ENCODE results near the gene SLX4IP.

DNA sequence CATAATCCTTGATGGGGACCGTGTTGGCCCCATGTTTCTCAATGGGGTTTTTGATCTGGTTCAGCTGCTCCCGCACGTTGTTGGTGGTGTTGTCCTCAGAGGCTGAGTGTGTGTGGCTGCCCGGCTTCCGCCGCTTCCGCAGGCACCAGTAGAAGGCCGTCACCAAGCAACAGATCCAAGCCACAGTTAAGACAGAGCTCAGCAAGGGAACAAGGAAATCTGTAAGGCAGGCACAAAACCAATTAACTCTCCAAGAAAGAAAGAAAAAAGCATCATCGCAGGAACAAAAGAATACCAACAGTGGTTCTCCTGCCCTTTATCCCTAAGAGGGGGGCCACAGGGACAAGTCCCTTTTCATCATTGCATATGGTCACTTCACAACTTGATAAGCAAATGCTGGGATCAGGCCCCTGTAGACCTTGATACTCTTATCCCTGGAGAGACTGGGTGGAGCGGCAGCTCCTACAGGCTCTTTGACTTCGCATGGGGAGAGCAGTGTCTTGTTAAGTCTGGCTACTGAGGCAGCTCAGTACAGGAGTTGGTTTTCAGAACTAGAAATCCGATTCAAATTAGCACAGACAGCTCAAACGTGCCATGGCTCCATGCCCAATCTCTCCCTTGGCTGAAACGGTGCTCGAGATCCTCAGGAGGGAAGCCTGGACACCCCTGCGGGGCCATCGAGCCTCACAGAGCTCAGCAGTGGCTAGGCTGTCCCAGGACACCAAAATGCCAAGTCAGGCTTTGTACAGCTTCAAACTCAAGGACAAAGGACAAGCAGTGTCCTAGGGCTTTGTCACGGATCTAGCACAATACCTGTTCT is 204.8 kb downstream of the SLX4IP start:
- TF ChIP-seq ESRRA (IDR thresholded peaks at IDR 0.05; ENCODE audit: borderline replicate concordance, low read length), result no peak
- no peak for TF ChIP-seq RAD21 (conservative IDR thresholded peaks at IDR 0.05 in 1 of 2, IDR thresholded peaks at IDR 0.05 in 1 of 2)
- TF ChIP-seq, protein P1, sequence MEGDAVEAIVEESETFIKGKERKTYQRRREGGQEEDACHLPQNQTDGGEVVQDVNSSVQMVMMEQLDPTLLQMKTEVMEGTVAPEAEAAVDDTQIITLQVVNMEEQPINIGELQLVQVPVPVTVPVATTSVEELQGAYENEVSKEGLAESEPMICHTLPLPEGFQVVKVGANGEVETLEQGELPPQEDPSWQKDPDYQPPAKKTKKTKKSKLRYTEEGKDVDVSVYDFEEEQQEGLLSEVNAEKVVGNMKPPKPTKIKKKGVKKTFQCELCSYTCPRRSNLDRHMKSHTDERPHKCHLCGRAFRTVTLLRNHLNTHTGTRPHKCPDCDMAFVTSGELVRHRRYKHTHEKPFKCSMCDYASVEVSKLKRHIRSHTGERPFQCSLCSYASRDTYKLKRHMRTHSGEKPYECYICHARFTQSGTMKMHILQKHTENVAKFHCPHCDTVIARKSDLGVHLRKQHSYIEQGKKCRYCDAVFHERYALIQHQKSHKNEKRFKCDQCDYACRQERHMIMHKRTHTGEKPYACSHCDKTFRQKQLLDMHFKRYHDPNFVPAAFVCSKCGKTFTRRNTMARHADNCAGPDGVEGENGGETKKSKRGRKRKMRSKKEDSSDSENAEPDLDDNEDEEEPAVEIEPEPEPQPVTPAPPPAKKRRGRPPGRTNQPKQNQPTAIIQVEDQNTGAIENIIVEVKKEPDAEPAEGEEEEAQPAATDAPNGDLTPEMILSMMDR (IDR thresholded peaks at IDR 0.05), result no peak
- TF ChIP-seq, protein P2, sequence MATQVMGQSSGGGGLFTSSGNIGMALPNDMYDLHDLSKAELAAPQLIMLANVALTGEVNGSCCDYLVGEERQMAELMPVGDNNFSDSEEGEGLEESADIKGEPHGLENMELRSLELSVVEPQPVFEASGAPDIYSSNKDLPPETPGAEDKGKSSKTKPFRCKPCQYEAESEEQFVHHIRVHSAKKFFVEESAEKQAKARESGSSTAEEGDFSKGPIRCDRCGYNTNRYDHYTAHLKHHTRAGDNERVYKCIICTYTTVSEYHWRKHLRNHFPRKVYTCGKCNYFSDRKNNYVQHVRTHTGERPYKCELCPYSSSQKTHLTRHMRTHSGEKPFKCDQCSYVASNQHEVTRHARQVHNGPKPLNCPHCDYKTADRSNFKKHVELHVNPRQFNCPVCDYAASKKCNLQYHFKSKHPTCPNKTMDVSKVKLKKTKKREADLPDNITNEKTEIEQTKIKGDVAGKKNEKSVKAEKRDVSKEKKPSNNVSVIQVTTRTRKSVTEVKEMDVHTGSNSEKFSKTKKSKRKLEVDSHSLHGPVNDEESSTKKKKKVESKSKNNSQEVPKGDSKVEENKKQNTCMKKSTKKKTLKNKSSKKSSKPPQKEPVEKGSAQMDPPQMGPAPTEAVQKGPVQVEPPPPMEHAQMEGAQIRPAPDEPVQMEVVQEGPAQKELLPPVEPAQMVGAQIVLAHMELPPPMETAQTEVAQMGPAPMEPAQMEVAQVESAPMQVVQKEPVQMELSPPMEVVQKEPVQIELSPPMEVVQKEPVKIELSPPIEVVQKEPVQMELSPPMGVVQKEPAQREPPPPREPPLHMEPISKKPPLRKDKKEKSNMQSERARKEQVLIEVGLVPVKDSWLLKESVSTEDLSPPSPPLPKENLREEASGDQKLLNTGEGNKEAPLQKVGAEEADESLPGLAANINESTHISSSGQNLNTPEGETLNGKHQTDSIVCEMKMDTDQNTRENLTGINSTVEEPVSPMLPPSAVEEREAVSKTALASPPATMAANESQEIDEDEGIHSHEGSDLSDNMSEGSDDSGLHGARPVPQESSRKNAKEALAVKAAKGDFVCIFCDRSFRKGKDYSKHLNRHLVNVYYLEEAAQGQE (IDR thresholded peaks at IDR 0.05), result no peak
- TF ChIP-seq, protein P3, sequence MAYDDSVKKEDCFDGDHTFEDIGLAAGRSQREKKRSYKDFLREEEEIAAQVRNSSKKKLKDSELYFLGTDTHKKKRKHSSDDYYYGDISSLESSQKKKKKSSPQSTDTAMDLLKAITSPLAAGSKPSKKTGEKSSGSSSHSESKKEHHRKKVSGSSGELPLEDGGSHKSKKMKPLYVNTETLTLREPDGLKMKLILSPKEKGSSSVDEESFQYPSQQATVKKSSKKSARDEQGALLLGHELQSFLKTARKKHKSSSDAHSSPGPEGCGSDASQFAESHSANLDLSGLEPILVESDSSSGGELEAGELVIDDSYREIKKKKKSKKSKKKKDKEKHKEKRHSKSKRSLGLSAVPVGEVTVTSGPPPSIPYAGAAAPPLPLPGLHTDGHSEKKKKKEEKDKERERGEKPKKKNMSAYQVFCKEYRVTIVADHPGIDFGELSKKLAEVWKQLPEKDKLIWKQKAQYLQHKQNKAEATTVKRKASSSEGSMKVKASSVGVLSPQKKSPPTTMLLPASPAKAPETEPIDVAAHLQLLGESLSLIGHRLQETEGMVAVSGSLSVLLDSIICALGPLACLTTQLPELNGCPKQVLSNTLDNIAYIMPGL (CRISPR knock-in tag; IDR thresholded peaks at IDR 0.05; ENCODE audit: borderline replicate concordance), result no peak
- no peak for TF ChIP-seq POLR2A (IDR thresholded peaks at IDR 0.05; ENCODE audit: low read length)
- TF ChIP-seq HDAC2 (IDR thresholded peaks at IDR 0.05), result no peak
